K562 (cell line): ENCODE data around the gene MACF1.
"Not testable (repeated sequence)": the region's sequence is repeated elsewhere in the genome, so short reads cannot be mapped to it uniquely, and the experiment has no call there.

Source experiments
- ATF4 ChIP-seq: fragments of 450-650 bp; formaldehyde crosslinking; IDR thresholded peaks from 2 replicates; pipeline ENCODE4 v1.4.0; 2022; ENCODE audit warnings: mild to moderate bottlenecking, moderate library complexity
- DNMT1 ChIP-seq: fragments of 450-650 bp; IDR thresholded peaks from 2 replicates; pipeline ENCODE4 v1.6.1; 2016; ENCODE audit warnings: antibody characterized with exemption, mild to moderate bottlenecking
- ETV6 ChIP-seq, 3 experiments: fragments of 150-350 bp in 1 of 3; sonication (generic) in 1 of 3; formaldehyde crosslinking in 1 of 3; IDR thresholded peaks; 2 replicates each; pipeline versions ENCODE4 v1.6.1 to v1.8.0; 2014 to 2022; ENCODE audit warnings: borderline replicate concordance in 2 of 3, low read depth in 2 of 3, antibody characterized with exemption in 1 of 3, low read length in 1 of 3, mild to moderate bottlenecking in 1 of 3, missing genetic modification reagents in 1 of 3
- KAT8 ChIP-seq: fragments of 450-650 bp; IDR thresholded peaks from 2 replicates; pipeline ENCODE4 v1.6.1; 2016; ENCODE audit warnings: low read depth, mild to moderate bottlenecking
- MAX ChIP-seq: sonication (generic); formaldehyde crosslinking; IDR thresholded peaks from 2 replicates; pipeline ENCODE4 v1.9.0; 2022; ENCODE audit warnings: mild to moderate bottlenecking, missing genetic modification reagents
- SRF ChIP-seq, 2 experiments: fragments of 250-450, 450-650 bp in 1 of 2; sonication (Bioruptor Pico) in 1 of 2; sonication (generic) in 1 of 2; formaldehyde crosslinking; IDR thresholded peaks; 2 replicates each; pipeline versions ENCODE4 v1.5.0 to v1.5.1; 2020 to 2022; ENCODE audit warnings: mild to moderate bottlenecking in 1 of 2, missing genetic modification reagents in 1 of 2
- TEAD4 ChIP-seq, 2 experiments: sonication (generic) in 1 of 2; formaldehyde crosslinking in 1 of 2; IDR thresholded peaks; 2 replicates each; pipeline versions ENCODE4 v1.6.1 to v1.8.0; 2012 to 2022; ENCODE audit warnings: borderline replicate concordance in 1 of 2, inconsistent platforms in 1 of 2, low read length in 1 of 2, mild to moderate bottlenecking in 1 of 2, missing genetic modification reagents in 1 of 2
- ZNF143 ChIP-seq: sonication (generic); formaldehyde crosslinking; IDR thresholded peaks from 2 replicates; pipeline ENCODE4 v1.9.0; 2022; ENCODE audit warnings: mild to moderate bottlenecking, missing genetic modification reagents
- ZNF311 ChIP-seq: fragments of 250-450 bp; sonication (Bioruptor Pico); IDR thresholded peaks from 2 replicates; pipeline ENCODE4 v1.4.0; 2020; ENCODE audit warnings: mild to moderate bottlenecking, moderate library complexity
- TF ChIP-seq, protein P1 (sequence below), 3 experiments: IDR thresholded peaks in 2 of 3; conservative IDR thresholded peaks in 1 of 3; 2 replicates each; pipeline ENCODE4 v1.5.1; 2011 to 2012; ENCODE audit warnings: low read length in 3 of 3, mild to moderate bottlenecking in 3 of 3, control low read depth in 2 of 3, improper control_type of control experiment in 1 of 3, inconsistent platforms in 1 of 3, low read depth in 1 of 3, mixed read lengths in 1 of 3, moderate library complexity in 1 of 3; ENCODE audit not compliant: insufficient read depth in 2 of 3

DNA sequence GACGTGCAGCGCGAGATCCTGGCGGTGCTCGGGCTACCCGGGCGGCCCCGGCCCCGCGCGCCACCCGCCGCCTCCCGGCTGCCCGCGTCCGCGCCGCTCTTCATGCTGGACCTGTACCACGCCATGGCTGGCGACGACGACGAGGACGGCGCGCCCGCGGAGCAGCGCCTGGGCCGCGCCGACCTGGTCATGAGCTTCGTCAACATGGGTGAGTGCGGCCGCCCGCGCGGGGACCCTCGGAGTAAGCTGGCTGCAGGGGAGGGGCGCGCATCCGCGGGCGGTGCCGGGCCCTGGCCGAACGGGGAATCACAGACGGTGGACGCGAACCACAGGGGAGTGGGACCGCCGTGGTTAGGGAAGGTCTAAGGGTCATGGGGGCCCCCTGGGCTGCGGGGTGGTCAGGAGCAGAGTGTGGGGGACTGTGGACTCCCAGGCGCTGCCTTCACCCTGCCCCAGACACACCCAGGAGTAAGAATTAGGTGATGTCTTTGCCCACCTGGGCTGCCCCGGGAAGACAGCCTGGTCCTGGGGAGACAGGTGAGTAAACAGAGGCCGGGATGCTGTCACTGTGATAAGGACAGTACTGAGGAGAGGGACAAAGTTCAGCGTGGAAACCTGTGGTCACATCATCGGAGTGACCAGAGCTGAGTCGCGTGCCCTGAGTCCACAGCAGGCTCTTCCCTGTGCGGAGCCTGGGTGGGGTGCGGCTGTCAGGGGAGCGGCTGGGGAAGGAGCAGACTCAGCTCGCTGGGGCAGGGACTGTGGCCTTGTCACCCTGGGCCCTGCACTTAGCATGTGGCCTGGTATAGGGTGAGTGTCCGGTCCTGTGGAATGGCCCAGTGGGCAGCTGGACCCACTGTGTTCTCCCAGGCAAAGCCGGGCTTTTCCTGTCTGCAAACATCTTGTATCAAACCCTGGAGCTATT is 287.9 kb downstream of the MACF1 start:
- TF ChIP-seq ETV6 (IDR thresholded peaks at IDR 0.05; ENCODE audit: borderline replicate concordance in 1 of 2, low read depth in 2 of 2, low read length in 1 of 2); ETV6 (CRISPR knock-in tag; IDR thresholded peaks at IDR 0.05; ENCODE audit: borderline replicate concordance); ZNF143 (CRISPR knock-in tag); DNMT1; MAX (CRISPR knock-in tag); KAT8; SRF (CRISPR knock-in tag; IDR thresholded peaks at IDR 0.05); ZNF311 (CRISPR knock-in tag); ATF4 (CRISPR knock-in tag); TEAD4 (IDR thresholded peaks at IDR 0.05; ENCODE audit: low read length); TEAD4 (CRISPR knock-in tag; IDR thresholded peaks at IDR 0.05; ENCODE audit: borderline replicate concordance): not testable (repeated sequence)
- TF ChIP-seq, protein P1, sequence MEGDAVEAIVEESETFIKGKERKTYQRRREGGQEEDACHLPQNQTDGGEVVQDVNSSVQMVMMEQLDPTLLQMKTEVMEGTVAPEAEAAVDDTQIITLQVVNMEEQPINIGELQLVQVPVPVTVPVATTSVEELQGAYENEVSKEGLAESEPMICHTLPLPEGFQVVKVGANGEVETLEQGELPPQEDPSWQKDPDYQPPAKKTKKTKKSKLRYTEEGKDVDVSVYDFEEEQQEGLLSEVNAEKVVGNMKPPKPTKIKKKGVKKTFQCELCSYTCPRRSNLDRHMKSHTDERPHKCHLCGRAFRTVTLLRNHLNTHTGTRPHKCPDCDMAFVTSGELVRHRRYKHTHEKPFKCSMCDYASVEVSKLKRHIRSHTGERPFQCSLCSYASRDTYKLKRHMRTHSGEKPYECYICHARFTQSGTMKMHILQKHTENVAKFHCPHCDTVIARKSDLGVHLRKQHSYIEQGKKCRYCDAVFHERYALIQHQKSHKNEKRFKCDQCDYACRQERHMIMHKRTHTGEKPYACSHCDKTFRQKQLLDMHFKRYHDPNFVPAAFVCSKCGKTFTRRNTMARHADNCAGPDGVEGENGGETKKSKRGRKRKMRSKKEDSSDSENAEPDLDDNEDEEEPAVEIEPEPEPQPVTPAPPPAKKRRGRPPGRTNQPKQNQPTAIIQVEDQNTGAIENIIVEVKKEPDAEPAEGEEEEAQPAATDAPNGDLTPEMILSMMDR (IDR thresholded peaks at IDR 0.05 in 2 of 3, conservative IDR thresholded peaks at IDR 0.05 in 1 of 3; ENCODE audit: insufficient read depth in 2 of 3, low read depth in 1 of 3, low read length in 3 of 3) = not testable (repeated sequence)
